Stimulated activated CD8-positive, alpha-beta memory T cell treated with anti-CD3 and anti-CD28 coated beads, Interleukin-4, amount 100 ng/mL, for 1 hour (primary cell): ENCODE data around the gene GPS1.

Source experiments
- DNase-seq, 2 donors: peaks; one replicate each; pipeline ENCODE4 v3.0.0-alpha.2; 2020; ENCODE audit warnings: low read depth in 2 of 2, low spot score in 1 of 2

Gene GPS1

DNA sequence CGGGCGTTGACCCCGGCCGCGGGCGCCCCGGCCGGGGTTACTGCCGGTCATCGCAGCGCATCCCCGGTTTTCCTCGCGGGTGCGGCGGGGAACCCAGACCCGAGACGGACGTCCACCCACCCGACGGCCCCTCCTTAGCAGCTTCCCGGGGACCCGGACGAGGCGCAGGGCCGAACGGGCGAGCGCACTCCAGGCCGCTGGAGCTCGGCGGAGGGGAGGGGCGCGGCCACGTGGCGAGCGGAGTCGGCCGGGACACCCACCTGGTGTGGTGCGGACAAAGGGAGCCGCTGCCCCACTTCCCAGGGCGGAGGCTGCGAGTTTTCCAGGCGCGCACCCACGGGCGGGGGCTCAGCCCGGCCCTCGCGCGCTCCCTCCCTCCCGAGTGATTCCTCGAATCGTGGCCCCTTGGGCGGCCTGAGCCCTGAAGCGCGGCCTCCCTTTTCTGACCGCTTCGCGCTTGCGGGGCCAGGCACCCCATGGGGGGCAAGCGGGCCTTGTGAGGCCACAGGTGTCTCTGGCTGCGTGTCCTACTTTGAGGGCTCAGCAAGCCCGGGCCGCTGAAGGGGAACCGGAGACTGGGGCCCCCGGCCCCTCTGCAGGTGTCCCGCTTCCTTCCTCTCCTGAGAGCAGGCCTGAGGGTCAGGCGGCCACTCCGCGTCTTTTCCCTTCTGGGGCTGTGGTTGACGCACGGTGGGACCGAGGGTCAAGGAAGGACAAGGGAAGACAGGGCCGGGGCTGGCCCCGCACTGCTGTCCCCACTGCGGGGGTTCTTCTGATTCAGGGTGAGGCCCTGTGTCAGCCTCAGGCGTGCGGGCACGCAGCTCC is 47.5 kb downstream of the GPS1 start:
- DNase-seq: no peak

- DNase-seq: no peak
These were observed 49.0 kb downstream of the GPS1 start for GRCh38 chr17:82100502-82101298.

DNA sequence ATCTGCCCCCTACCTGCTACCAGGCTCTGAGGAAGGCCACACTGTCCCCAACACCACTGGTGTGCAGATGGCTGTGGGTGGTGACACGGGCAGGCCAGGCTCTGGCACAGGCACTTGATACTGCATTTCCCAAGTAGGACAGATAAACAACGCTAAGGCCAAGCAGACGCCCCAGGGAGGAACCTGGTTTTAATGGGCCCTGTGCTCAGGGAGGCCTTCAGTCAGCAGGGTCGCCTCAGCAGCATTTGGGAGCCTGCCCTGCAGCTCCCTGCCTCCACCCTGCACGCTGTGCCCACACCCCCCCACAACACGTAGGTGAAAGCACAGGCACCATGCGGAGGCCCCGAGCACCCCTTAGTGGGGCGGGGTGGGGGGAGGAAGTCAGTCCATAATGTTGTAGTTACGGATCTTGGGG is 49.6 kb downstream of the GPS1 start:
- no peak for DNase-seq

DNA sequence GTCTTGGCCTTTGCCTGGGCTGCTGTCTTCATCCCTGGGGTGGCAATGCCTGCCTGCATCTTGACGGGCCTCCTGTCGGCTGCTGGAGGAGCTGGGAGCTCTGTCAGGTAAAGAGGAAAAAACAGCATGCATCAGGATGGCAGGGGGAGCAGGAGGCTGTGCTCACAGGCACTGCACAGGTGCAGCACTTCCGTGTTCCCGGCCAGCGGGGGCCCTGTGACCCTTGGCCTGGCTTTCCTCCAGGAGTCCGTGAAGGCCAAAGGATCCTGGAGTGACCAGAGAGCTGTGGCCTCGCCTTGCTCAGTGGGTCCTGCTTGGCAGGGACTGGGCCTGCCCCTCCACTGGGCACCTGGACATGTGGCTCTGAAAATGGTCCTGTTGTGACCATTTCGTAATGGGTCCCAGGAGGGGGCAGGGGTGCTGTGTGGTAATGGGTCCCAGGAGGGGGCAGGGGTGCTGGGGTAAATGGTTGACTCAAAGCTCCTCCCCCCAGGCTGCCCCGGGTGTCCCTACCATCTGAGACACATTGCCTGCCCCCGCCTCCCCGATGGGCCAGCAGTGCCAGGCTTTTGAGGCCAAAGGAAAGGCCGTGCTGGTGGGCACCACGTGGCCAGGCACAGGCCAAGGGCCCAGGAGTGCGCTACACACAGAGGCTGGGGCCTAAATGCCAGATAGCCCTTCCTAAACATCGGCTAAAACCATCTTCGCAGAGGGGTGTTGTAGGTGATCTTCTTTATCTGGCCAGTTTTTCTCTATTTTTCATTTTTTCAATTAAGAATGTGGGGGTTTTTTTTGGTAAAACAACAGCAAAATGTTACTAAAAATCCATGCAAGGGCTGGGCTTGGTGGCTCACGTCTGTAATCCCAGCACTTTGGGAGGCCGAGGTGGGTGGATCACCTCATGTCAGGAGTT is 50.3 kb downstream of the GPS1 start:
- no peak for DNase-seq

DNA sequence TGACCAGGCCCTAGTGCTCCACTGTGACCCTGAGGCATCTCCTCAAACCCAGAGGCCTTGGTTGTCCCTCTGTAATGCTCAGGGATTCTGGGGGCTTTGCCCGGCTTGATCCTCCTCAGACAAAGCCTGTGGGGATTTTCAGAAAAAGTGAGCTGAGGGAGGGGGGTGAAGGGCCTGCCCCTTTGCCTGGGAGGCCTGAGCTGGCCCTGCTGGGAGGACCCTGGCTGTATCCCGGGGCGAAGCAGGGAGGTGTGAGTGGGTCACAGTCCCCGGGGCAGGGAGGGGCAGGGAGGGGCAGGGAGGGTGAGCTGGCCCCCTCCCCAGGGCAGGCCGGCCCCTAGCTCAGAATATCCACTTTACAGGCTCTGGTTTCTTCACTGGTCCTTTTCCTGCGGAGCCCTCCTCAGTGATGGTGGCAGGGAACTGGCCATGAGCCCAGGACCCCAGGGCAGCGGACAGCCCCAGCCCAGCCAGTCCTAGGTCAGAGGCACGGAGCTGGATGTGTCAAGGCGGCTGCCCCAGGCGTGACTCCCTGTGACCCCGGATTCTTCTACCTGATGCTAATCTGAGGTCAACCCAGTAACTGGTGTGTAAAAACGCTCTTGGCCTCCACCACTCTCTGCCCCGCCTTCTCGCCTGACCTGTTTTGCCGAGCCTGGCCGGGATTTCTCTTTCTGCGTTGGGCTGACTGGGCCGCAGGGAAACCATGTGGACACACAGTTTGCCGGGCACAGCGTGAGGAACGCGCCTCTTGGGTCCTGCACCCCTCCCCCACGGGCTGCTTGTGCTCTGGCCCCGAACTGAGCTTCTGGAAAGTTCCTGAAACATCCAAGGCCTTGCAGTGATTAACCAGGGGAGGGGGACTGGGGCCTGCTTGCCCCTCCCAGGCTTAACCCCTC is 52.1 kb downstream of the GPS1 start:
- no peak for DNase-seq

- no peak for DNase-seq
These were observed 53.2 kb downstream of the GPS1 start for GRCh38 chr17:82104797-82105416.

- no peak for DNase-seq
These were observed 53.8 kb downstream of the GPS1 start for GRCh38 chr17:82105417-82105881.

DNA sequence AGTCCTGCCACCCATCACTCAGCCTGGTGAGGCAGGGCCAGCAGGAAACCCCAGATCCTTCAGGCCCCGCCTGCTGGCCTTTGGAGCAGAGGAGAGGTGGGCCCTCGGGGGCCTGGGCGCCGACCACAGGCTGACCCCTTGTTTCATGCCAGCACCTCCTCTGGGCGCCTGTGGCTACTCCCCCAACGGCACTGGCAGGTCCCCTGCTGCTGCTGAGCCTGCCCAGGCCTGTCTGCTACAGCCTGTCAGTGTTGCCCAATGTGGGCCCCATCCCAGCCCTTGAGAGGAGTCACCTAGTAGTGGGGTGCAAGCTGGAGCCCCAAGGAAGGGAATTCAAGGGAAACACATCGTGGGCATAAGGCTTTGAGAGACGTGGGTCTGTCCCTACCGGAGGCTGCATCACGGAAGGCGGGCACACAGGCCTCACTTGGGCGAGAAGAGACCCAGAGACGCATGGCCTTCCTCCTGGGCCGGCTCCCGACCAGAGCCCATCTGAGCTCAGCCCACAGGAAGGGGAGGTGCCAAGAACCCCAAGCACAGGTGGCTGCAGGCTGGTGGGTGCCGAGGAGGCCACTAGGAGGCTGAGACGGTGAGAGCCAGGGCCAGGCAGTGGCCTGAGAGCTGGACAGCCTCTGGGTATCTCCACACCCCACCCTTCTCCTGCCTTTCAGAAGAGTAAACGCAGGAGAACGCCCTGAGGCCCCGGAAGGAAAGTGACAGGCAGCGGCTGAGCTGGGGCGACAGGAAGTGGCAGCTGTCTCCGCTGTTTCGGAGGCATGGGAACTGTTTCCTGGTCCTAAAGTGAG is 54.4 kb downstream of the GPS1 start:
- peak; percentile 33 to 39 for DNase-seq

GRCh38 chr17:82106688-82107305 is 55.1 kb downstream of the GPS1 start:
- no peak for DNase-seq
